Dermis blood vessel endothelial cell (primary cell): ENCODE measurements around the gene SGCA. TPM values are rescaled to one million over a fixed set of nuclear protein-coding genes. Genes with fewer than 3 reads are reported as not detected.

ENCODE experiments used
- DNase-seq: peaks from one replicate; pipeline ENCODE4 v3.0.0; 2010
- total RNA-seq: library from RNA; depleted of rRNA; stranded (reverse); fragments of >200 nt; gene quantifications from 2 replicates; pipeline ENCODE4 v1.2.3, GENCODE V29; 2014

The SGCA gene
- total RNA-seq, 1 donor from 2014 or later, result not detected

GRCh38 chr17:50210240-50211225 lies 44.7 kb downstream of the SGCA start:
- peak; percentile 62 for DNase-seq

- no peak for DNase-seq
Measured at GRCh38 chr17:50211249-50212120, 45.7 kb downstream of the SGCA start.

- no peak for DNase-seq
Measured at GRCh38 chr17:50212121-50212843, 46.5 kb downstream of the SGCA start.

GRCh38 chr17:50213026-50214022 lies 47.5 kb downstream of the SGCA start:
- DNase-seq, result no peak

GRCh38 chr17:50214976-50215760 lies 49.4 kb downstream of the SGCA start:
- DNase-seq, result no peak

- DNase-seq, result no peak
Measured at GRCh38 chr17:50217591-50217990, 51.8 kb downstream of the SGCA start.

- no peak for DNase-seq
Measured at GRCh38 chr17:50218071-50218759, 52.4 kb downstream of the SGCA start.

- no peak for DNase-seq
Measured at GRCh38 chr17:50218771-50219315, 53.0 kb downstream of the SGCA start.

GRCh38 chr17:50219342-50219741 lies 53.5 kb downstream of the SGCA start:
- no peak for DNase-seq

GRCh38 chr17:50219939-50220465 lies 54.2 kb downstream of the SGCA start:
- no peak for DNase-seq

GRCh38 chr17:50220811-50221210 lies 55.0 kb downstream of the SGCA start:
- DNase-seq, result no peak

- no peak for DNase-seq
Measured at GRCh38 chr17:50221266-50221863, 55.6 kb downstream of the SGCA start.

- DNase-seq, result no peak
Measured at GRCh38 chr17:50221864-50222545, 56.2 kb downstream of the SGCA start.

GRCh38 chr17:50222922-50223321 lies 57.1 kb downstream of the SGCA start:
- no peak for DNase-seq
